ENCODE data around the gene GNB3.
A peak's percentile ranks its signal among the peaks of the same experiment; 100 is the strongest.

The GNB3 gene

GRCh38 chr12:6839482-6840201 lies 1.1 kb upstream of the GNB3 start:
- DNase-seq: no peak

GRCh38 chr12:6840330-6840729 lies 395 bp upstream of the GNB3 start:
- DNase-seq: no peak

GRCh38 chr12:6842075-6842474 lies 1.4 kb downstream of the GNB3 start:
- DNase-seq: no peak

- DNase-seq: no peak
Observed at GRCh38 chr12:6843118-6843902, 2.6 kb downstream of the GNB3 start.

- DNase-seq: no peak
Observed at GRCh38 chr12:6845395-6845794, 4.7 kb downstream of the GNB3 start.

GRCh38 chr12:6846316-6846869 lies 5.7 kb downstream of the GNB3 start:
- DNase-seq: no peak

- DNase-seq: no peak
Observed at GRCh38 chr12:6847676-6848075, 7.0 kb downstream of the GNB3 start.

- DNase-seq: no peak
Observed at GRCh38 chr12:6849427-6849826, 8.7 kb downstream of the GNB3 start.

- no peak for DNase-seq
Observed at GRCh38 chr12:6849976-6850560, 9.3 kb downstream of the GNB3 start.

- DNase-seq: no peak
Observed at GRCh38 chr12:6850796-6851152, 10.0 kb downstream of the GNB3 start.

GRCh38 chr12:6851153-6851920 lies 10.6 kb downstream of the GNB3 start, which contains the start of gene CDCA3:
TSS of gene CDCA3 (minus strand) at chr12:6851286. CDS start at chr12:6850952, 334 bp downstream.
- DNase-seq: peak; percentile 84

GRCh38 chr12:6851921-6852650 lies 11.4 kb downstream of the GNB3 start, which contains the start of gene USP5:
TSS of gene USP5 (plus strand) at chr12:6852150. CDS start at chr12:6852180, 30 bp downstream.
- DNase-seq: peak; percentile 95

- peak; percentile 60 for DNase-seq
Observed at GRCh38 chr12:6852651-6853354, 12.1 kb downstream of the GNB3 start.

- DNase-seq: no peak
Observed at GRCh38 chr12:6853626-6854025, 12.9 kb downstream of the GNB3 start.

GRCh38 chr12:6854036-6854435 lies 13.3 kb downstream of the GNB3 start:
- DNase-seq: no peak

GRCh38 chr12:6855322-6855721 lies 14.6 kb downstream of the GNB3 start:
- no peak for DNase-seq

GRCh38 chr12:6858799-6859198 lies 18.1 kb downstream of the GNB3 start:
- no peak for DNase-seq

- no peak for DNase-seq
Observed at GRCh38 chr12:6860116-6860515, 19.4 kb downstream of the GNB3 start.

GRCh38 chr12:6860942-6861341 lies 20.2 kb downstream of the GNB3 start:
- DNase-seq: no peak

GRCh38 chr12:6861391-6861790 lies 20.7 kb downstream of the GNB3 start:
- no peak for DNase-seq

- DNase-seq: no peak
Observed at GRCh38 chr12:6863033-6863432, 22.3 kb downstream of the GNB3 start.
